IMR-90 (cell line): Measurements from ENCODE around the gene CELF6. TPM values are rescaled to one million over a fixed set of nuclear protein-coding genes. Genes with fewer than 3 reads are reported as not detected.

Experiments
- ATAC-seq: fragments of 200-7000 bp; cut with Tn5 transposase; 2 replicates; pipeline ENCODE4 v1.9.1; 2020; ENCODE audit warnings: low read depth, mild to moderate bottlenecking, moderate library complexity
- BruUV-seq: library from RNA; stranded (reverse); fragments of 400-500 nt; replicated peaks from 2 replicates; lab custom pipeline; 2021; lab: Mats Ljungman, UMichigan
- CTCF ChIA-PET: fragments of 300-600 bp; formaldehyde crosslinking; extraction: SDS; loops from one replicate; lab custom pipeline; 2021; ENCODE audit warnings: antibody characterized with exemption; lab: Yijun Ruan, JAX
- POLR2A ChIA-PET: fragments of 300-600 bp; sonication (Branson Sonifier 250); formaldehyde crosslinking; loops from one replicate; lab custom pipeline; 2022; ENCODE audit warnings: antibody characterized with exemption; ENCODE audit not compliant: unreplicated experiment; lab: Charles Lee
- DNase-seq: peaks from one replicate; pipeline ENCODE4 v3.0.0; 2013
- H2AFZ ChIP-seq: replicated peaks from 2 replicates; pipeline ENCODE3; 2013; ENCODE audit warnings: low read length, mild to moderate bottlenecking; ENCODE audit not compliant: poor library complexity
- H2AK5ac ChIP-seq: 2 replicates; pipeline ENCODE4 v1.6.1; 2013; ENCODE audit warnings: low read depth, low read length, inconsistent platforms
- H2AK9ac ChIP-seq: replicated peaks from 2 replicates; pipeline ENCODE3; 2013; ENCODE audit warnings: mild to moderate bottlenecking, low read depth, low read length, moderate library complexity; ENCODE audit not compliant: poor library complexity
- H2BK120ac ChIP-seq: 2 replicates; pipeline ENCODE4 v1.6.1; 2013; ENCODE audit warnings: low read depth, low read length, inconsistent platforms
- H2BK15ac ChIP-seq: 3 replicates; pipeline ENCODE4 v1.6.1; 2013; ENCODE audit warnings: low read depth, low read length, inconsistent platforms
- H2BK20ac ChIP-seq: 2 replicates; pipeline ENCODE4 v1.6.1; 2013; ENCODE audit warnings: low read depth, mild to moderate bottlenecking, inconsistent platforms, low read length, moderate library complexity
- H2BK5ac ChIP-seq: 2 replicates; pipeline ENCODE4 v1.6.1; 2013; ENCODE audit warnings: mild to moderate bottlenecking, low read depth, low read length, inconsistent platforms; ENCODE audit not compliant: poor library complexity, severe bottlenecking
- H3K14ac ChIP-seq: replicated peaks from 2 replicates; pipeline ENCODE4 v1.6.1; 2013; ENCODE audit warnings: low read depth, low read length, inconsistent platforms
- H3K18ac ChIP-seq: 2 replicates; pipeline ENCODE4 v1.6.1; 2013; ENCODE audit warnings: low read depth, low read length, control low read depth
- H3K23ac ChIP-seq: 2 replicates; pipeline ENCODE4 v1.6.1; 2013; ENCODE audit warnings: low read depth, low read length, inconsistent platforms
- H3K27ac ChIP-seq: 2 replicates; pipeline ENCODE4 v1.5.1; 2013; ENCODE audit warnings: mild to moderate bottlenecking, control low read depth, low read length; ENCODE audit not compliant: insufficient read depth
- H3K27me3 ChIP-seq: 2 replicates; pipeline ENCODE4 v1.6.1; 2013; ENCODE audit warnings: low read length; ENCODE audit not compliant: control insufficient read depth, insufficient read depth
- H3K36me3 ChIP-seq: 2 replicates; pipeline ENCODE4 v1.6.1; 2013; ENCODE audit warnings: low read length, mixed read lengths; ENCODE audit not compliant: control insufficient read depth, insufficient read depth
- H3K4ac ChIP-seq: 2 replicates; pipeline ENCODE4 v1.6.1; 2013; ENCODE audit warnings: low read depth, low read length, inconsistent platforms
- H3K4me1 ChIP-seq: 2 replicates; pipeline ENCODE4 v1.6.1; 2013; ENCODE audit warnings: low read length, mixed read lengths; ENCODE audit not compliant: control insufficient read depth, insufficient read depth
- H3K4me2 ChIP-seq: 2 replicates; pipeline ENCODE4 v1.6.1; 2013; ENCODE audit warnings: low read depth, mild to moderate bottlenecking, control low read depth, low read length, moderate library complexity
- H3K4me3 ChIP-seq: 2 replicates; pipeline ENCODE4 v1.5.1; 2013; ENCODE audit warnings: low read depth, mild to moderate bottlenecking, control low read depth, low read length, moderate library complexity; ENCODE audit not compliant: insufficient read depth
- H3K56ac ChIP-seq: 2 replicates; pipeline ENCODE4 v1.6.1; 2013; ENCODE audit warnings: low read length, inconsistent platforms; ENCODE audit not compliant: insufficient read depth; ENCODE audit errors: extremely low read depth
- H3K79me1 ChIP-seq, 2 experiments: 2 replicates each; pipeline ENCODE4 v1.6.1; 2013; ENCODE audit warnings: low read length in 2 of 2, inconsistent platforms in 1 of 2, low read depth in 1 of 2
- H3K9ac ChIP-seq: 2 replicates; pipeline ENCODE4 v1.6.1; 2013; ENCODE audit warnings: low read depth, low read length, control low read depth
- H3K9me1 ChIP-seq: 2 replicates; pipeline ENCODE4 v1.6.1; 2013; ENCODE audit warnings: low read length, inconsistent platforms; ENCODE audit not compliant: insufficient read depth
- H3K9me3 ChIP-seq: 2 replicates; pipeline ENCODE4 v1.6.1; 2013; ENCODE audit warnings: low read length; ENCODE audit not compliant: control insufficient read depth, insufficient read depth
- H4K20me1 ChIP-seq: 2 replicates; pipeline ENCODE4 v1.6.1; 2013; ENCODE audit warnings: low read length, inconsistent platforms; ENCODE audit not compliant: insufficient read depth
- H4K5ac ChIP-seq: 2 replicates; pipeline ENCODE4 v1.6.1; 2013; ENCODE audit warnings: mild to moderate bottlenecking, low read depth, low read length, control low read depth
- H4K8ac ChIP-seq, 2 experiments: 2 replicates each; pipeline ENCODE4 v1.6.1; 2013; ENCODE audit warnings: low read depth in 2 of 2, low read length in 2 of 2, control low read depth in 1 of 2, inconsistent platforms in 1 of 2
- H4K91ac ChIP-seq: 2 replicates; pipeline ENCODE4 v1.6.1; 2013; ENCODE audit warnings: low read depth, low read length, inconsistent platforms; ENCODE audit not compliant: insufficient read depth
- BHLHE40 ChIP-seq: fragments of 150-350 bp; IDR thresholded peaks from 2 replicates; pipeline ENCODE4 v1.6.1; 2016; ENCODE audit warnings: mild to moderate bottlenecking, low read depth, low read length
- CEBPB ChIP-seq: IDR thresholded peaks from 2 replicates; pipeline ENCODE4 v1.6.1; 2012; ENCODE audit warnings: low read depth, low read length, improper control_type of control experiment
- FOS ChIP-seq: fragments of 150-350 bp; IDR thresholded peaks from 2 replicates; pipeline ENCODE4 v1.6.1; 2016; ENCODE audit warnings: low read depth, low read length
- MAFK ChIP-seq: IDR thresholded peaks from 2 replicates; pipeline ENCODE4 v1.6.1; 2012; ENCODE audit warnings: low read depth, low read length, improper control_type of control experiment
- MXI1 ChIP-seq: IDR thresholded peaks from 2 replicates; pipeline ENCODE4 v1.6.1; 2012; ENCODE audit warnings: low read depth, mild to moderate bottlenecking, low read length, moderate library complexity, borderline replicate concordance
- NFE2L2 ChIP-seq: fragments of 150-350 bp; IDR thresholded peaks from 2 replicates; pipeline ENCODE4 v1.6.1; 2016; ENCODE audit warnings: low read depth, mild to moderate bottlenecking, low read length
- RCOR1 ChIP-seq: IDR thresholded peaks from 2 replicates; pipeline ENCODE4 v1.6.1; 2012; ENCODE audit warnings: mild to moderate bottlenecking, low read length, improper control_type of control experiment; ENCODE audit not compliant: insufficient replicate concordance
- RFX5 ChIP-seq: IDR thresholded peaks from 2 replicates; pipeline ENCODE4 v1.8.0; 2012; ENCODE audit warnings: low read depth, mild to moderate bottlenecking, low read length, moderate library complexity
- SMC3 ChIP-seq: fragments of 150-350 bp; IDR thresholded peaks from 2 replicates; pipeline ENCODE4 v1.6.1; 2016; ENCODE audit warnings: low read depth, mild to moderate bottlenecking, antibody characterized with exemption, low read length, moderate library complexity
- USF2 ChIP-seq: fragments of 150-350 bp; IDR thresholded peaks from 2 replicates; pipeline ENCODE4 v1.6.1; 2017; ENCODE audit warnings: mild to moderate bottlenecking, antibody characterized with exemption, low read length, low read depth
- WGBS, 2 experiments: methylation state at CpG; one replicate each; pipeline versions ENCODE4 v1.1.5 to v1.1.7; 2013; ENCODE audit warnings: missing lambda C conversion rate in 2 of 2; ENCODE audit not compliant: insufficient read length in 1 of 2; ENCODE audit errors: extremely low coverage in 2 of 2; 5-methylcytosine and 5-hydroxymethylcytosine counted together
- dilution Hi-C: fragments of 300-500 bp; cut with HindIII; formaldehyde crosslinking; loops from one replicate; pipeline ENCODE4 v1.14.3; 2018; ENCODE audit warnings: low sequenced_read_pairs; ENCODE audit not compliant: unreplicated experiment
- in situ Hi-C: fragments of 300-500 bp; cut with MboI; formaldehyde crosslinking; loops from 3 replicates; pipeline ENCODE4 v1.14.3; 2019; ENCODE audit warnings: low sequenced_read_pairs, inconsistent platforms, mixed read lengths
- intact Hi-C: fragments of 100-400 bp; cut with micrococcal nuclease; formaldehyde crosslinking; loops from 2 replicates; pipeline ENCODE4 v1.10.0; 2022
- polyA plus RNA-seq, 3 experiments: library from polyadenylated mRNA; depleted of rRNA; stranded (reverse); fragments of >200 nt; gene quantifications; 2 replicates each; pipeline ENCODE4 v1.2.3, GENCODE V29; 2012; ENCODE audit warnings: low replicate concordance in 1 of 3
- total RNA-seq: library from RNA; depleted of rRNA; stranded (reverse); fragments of >200 nt; gene quantifications from 2 replicates; pipeline ENCODE4 v1.2.3, GENCODE V29; 2012
- TF ChIP-seq, protein P1 (sequence below): conservative IDR thresholded peaks from 2 replicates; pipeline ENCODE4 v1.5.1; 2012; ENCODE audit warnings: mild to moderate bottlenecking, low read depth, low read length, improper control_type of control experiment

The CELF6 gene
- total and polyA plus RNA-seq, 2 of the 4 experiments (the other 2 are of a cell fraction), result 0.07 TPM; not detected in 1

DNA sequence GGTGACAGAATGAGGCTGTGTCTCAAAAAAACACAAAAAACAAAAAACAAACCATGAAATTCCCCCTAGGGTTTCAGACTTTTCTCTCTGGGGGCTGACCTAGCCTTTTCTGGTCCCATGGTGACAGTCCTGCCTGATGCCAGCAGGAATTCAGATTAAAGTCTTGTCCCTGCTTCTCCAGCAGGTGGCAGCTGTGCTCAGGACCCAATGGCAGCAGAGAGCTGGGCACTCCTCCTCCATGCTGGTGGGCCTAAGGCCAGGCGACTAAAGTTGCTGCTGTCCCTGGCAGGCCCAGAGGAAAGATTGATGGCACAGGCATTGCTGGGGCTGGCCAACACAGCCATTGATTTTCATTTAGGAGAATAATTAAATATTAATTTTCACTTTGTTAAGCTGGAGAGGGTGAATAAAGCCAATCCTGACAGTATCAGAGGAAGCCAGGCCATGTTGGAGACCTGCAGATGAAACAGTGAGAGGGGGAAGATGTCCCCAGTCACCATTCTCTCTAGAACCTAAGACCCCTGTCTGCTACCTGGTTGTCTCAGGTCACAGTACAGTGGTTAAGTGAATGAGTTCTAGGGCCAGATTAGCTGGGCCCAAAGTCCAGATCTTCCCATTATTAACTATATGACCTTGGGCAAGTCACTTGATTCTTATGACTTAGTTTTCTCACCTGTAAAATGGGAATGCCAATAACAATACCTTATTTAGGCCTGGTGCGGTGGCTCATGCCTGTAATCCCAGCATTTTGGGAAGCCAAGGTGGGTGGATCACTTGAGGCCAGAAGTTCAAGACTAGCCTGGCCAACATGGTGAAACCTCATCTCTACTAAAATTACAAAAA is 7.1 kb downstream of the CELF6 start (continued):
- TF ChIP-seq CEBPB (no peak), FOS (no peak)

- WGBS, 2 experiments, result no CpG with 5 or more reads among the region's 5 CpGs
- TF ChIP-seq RFX5 (no peak), MXI1 (no peak), NFE2L2 (no peak), MAFK (no peak), USF2 (no peak), SMC3 (no peak), RCOR1 (no peak), CEBPB (no peak), BHLHE40 (no peak)
- TF ChIP-seq, protein P1, sequence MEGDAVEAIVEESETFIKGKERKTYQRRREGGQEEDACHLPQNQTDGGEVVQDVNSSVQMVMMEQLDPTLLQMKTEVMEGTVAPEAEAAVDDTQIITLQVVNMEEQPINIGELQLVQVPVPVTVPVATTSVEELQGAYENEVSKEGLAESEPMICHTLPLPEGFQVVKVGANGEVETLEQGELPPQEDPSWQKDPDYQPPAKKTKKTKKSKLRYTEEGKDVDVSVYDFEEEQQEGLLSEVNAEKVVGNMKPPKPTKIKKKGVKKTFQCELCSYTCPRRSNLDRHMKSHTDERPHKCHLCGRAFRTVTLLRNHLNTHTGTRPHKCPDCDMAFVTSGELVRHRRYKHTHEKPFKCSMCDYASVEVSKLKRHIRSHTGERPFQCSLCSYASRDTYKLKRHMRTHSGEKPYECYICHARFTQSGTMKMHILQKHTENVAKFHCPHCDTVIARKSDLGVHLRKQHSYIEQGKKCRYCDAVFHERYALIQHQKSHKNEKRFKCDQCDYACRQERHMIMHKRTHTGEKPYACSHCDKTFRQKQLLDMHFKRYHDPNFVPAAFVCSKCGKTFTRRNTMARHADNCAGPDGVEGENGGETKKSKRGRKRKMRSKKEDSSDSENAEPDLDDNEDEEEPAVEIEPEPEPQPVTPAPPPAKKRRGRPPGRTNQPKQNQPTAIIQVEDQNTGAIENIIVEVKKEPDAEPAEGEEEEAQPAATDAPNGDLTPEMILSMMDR, result no peak
- Histone ChIP-seq H2BK120ac (no peak overlapping the region), H3K27ac (no peak overlapping the region), H3K79me1 (no peaks in the 10 kb centered on the region), H2AK9ac (no peak overlapping the region), H3K4ac (no peak overlapping the region), H3K18ac (no peak overlapping the region), H3K36me3 (no peaks in the 10 kb centered on the region), H2BK20ac (no peak overlapping the region), H3K4me3 (no peak overlapping the region), H2BK15ac (no peak overlapping the region), H2BK5ac (no peak overlapping the region), H3K27me3 (peaks cover 23% of the 10 kb centered on the region), H3K9me1 (no peaks in the 10 kb centered on the region), H3K56ac (no peak overlapping the region), H3K9me3 (no peaks in the 10 kb centered on the region), H3K4me1 (peaks cover 3% of the 10 kb centered on the region; the same call in 1 of the 2 replicates), H4K20me1 (0 out of 2 replicates have a peak, but pooled peaks cover 3% of the 10 kb centered on the region), H3K9ac (no peak overlapping the region), H4K5ac (no peak overlapping the region), H2AFZ (no peak overlapping the region), H3K4me2 (no peak overlapping the region), H4K91ac (no peak overlapping the region), H2AK5ac (no peak overlapping the region), H4K8ac (no peak overlapping the region), H3K14ac (no peak overlapping the region), H3K23ac (no peak overlapping the region)
- ATAC-seq, result no peak
- ChIA-PET POLR2A (no interaction called here), CTCF (no interaction called here)
- no peak for DNase-seq
- dilution Hi-C loops (no loop called here), in situ Hi-C loops (loop anchor here (10.0 kb wide), 1 partner anchor 368 kb away; no protein-coding TSS in a partner anchor), intact Hi-C loops (no loop called here)
- BruUV-seq, result no TSS peak
Measured at GRCh38 chr15:72307026-72307425, 12.9 kb downstream of the CELF6 start.
